HFF-Myc (cell line): ENCODE data around the gene GET4.

Source experiments
- DNase-seq: peaks from one replicate; pipeline ENCODE4 v3.0.0-alpha.2; 2011; ENCODE audit warnings: low read depth; ENCODE audit errors: extremely low read depth
- H3K4me3 ChIP-seq: replicated peaks from 2 replicates; pipeline ENCODE4 v1.5.1; 2011; ENCODE audit warnings: low read depth, mild to moderate bottlenecking, control low read depth, low read length
- TF ChIP-seq, protein P1 (sequence below): IDR thresholded peaks from 2 replicates; pipeline ENCODE4 v1.5.1; 2012; ENCODE audit warnings: mild to moderate bottlenecking, low read depth, low read length, control low read depth; ENCODE audit errors: missing control alignments

GET4 gene, protein sequence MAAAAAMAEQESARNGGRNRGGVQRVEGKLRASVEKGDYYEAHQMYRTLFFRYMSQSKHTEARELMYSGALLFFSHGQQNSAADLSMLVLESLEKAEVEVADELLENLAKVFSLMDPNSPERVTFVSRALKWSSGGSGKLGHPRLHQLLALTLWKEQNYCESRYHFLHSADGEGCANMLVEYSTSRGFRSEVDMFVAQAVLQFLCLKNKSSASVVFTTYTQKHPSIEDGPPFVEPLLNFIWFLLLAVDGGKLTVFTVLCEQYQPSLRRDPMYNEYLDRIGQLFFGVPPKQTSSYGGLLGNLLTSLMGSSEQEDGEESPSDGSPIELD

DNA sequence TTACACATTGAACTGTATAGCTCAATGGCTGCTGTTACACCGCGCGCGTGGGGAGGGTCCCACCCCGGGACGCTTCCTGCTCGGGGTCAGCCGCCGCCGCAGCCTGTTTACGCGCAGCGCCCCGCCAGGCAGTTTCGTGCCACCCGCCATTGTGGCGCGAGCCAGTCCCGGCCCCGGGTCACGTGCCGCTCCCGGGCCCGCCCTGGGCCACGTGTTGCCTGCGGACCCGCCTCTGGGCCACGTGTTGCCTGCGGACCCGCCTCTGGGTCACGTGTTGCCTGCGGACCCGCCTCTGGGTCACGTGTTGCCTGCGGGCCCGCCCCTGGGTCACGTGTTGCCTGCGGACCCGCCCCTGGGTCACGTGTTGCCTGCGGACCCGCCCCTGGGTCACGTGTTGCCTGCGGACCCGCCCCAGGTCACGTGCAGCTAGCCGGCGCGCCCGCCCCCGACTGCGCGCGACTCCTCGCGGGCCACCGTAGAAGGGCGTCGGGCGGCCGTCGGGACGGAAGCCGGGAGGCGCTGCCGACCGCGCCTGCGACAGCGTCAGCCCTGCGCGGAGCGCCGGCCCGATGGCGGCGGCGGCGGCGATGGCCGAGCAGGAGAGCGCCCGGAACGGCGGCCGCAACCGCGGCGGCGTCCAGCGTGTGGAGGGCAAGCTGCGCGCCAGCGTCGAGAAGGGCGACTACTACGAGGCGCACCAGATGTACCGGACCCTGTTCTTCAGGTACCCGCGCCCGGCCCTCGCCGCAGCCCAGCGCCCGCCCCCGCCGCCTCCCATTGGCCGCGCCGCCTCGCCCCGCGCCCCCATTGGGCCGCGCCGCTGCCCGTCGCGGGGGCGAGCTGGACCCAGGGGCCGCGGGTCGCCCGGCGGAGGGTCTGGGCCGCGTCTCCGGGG, at the start of gene GET4:
Gene GET4, plus strand, starts transcription at position 478 of the 895 bp plus-strand sequence. Its CDS starts 92 bp downstream, at position 570.
- DNase-seq: peak; percentile 60
- TF ChIP-seq, protein P1, sequence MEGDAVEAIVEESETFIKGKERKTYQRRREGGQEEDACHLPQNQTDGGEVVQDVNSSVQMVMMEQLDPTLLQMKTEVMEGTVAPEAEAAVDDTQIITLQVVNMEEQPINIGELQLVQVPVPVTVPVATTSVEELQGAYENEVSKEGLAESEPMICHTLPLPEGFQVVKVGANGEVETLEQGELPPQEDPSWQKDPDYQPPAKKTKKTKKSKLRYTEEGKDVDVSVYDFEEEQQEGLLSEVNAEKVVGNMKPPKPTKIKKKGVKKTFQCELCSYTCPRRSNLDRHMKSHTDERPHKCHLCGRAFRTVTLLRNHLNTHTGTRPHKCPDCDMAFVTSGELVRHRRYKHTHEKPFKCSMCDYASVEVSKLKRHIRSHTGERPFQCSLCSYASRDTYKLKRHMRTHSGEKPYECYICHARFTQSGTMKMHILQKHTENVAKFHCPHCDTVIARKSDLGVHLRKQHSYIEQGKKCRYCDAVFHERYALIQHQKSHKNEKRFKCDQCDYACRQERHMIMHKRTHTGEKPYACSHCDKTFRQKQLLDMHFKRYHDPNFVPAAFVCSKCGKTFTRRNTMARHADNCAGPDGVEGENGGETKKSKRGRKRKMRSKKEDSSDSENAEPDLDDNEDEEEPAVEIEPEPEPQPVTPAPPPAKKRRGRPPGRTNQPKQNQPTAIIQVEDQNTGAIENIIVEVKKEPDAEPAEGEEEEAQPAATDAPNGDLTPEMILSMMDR: no peak
- H3K4me3 ChIP-seq: peak within 1 kb of the TSS; percentile 78

DNA sequence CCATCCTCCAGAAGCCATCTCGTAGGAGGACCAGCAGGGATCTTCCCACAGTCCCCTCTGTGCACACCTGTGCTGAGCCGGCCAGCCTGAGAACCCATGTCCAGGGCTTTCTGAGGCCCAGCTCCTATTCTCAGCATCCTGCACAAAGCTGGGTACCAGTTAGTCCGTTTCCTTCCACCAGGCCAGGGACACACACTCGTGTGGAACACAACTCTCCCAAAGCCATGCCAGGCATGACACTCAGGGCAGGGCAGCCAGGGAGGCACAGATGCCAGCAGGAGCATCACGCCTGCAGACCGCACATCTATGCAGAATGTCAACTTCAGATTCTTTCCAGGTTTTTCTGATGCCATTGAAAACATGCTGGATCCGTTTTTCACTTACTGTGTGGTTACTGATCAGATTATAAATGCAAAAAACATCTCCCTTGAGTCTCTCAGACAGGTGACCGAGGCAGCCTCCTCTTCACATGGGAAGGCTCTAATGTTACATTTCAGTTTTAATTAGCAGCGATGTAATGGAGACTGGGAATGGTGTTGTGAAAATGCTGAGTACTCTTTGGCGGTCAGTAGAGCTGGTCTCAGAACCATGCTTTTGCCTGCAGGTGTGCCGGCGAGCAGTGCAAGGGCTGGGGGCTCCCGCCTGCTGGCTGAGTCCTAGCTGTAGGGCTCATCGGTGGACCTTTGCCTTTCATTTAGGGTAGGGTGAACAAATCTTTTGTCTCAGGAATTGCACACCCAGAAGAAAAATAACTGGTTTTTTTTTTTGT, 47.4 kb upstream of the GET4 start:
- no peak for DNase-seq
- TF ChIP-seq, protein P1: no peak
- H3K4me3 ChIP-seq: no peak overlapping the region

DNA sequence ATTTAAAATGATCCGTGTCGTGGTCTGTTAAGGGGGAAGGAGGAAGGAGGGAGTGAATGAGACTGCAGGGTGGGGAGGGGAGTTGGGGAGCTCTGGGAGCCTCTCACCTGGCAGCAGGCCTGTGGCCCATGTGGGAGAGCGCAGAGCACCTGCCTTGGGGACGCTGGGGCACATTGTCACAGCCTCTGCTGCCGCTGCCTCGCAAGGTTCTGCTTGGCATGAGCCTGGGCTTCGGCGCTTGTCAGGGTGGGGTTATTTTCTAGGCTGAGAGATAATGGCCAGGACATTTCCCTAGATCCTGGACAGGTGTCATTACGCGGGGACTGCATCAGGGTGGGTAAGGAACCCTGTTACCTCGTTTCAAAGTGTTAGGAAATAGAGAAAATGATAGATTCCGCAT, 46.3 kb upstream of the GET4 start:
- H3K4me3 ChIP-seq: no peak overlapping the region
- DNase-seq: no peak
- TF ChIP-seq, protein P1: no peak

DNA sequence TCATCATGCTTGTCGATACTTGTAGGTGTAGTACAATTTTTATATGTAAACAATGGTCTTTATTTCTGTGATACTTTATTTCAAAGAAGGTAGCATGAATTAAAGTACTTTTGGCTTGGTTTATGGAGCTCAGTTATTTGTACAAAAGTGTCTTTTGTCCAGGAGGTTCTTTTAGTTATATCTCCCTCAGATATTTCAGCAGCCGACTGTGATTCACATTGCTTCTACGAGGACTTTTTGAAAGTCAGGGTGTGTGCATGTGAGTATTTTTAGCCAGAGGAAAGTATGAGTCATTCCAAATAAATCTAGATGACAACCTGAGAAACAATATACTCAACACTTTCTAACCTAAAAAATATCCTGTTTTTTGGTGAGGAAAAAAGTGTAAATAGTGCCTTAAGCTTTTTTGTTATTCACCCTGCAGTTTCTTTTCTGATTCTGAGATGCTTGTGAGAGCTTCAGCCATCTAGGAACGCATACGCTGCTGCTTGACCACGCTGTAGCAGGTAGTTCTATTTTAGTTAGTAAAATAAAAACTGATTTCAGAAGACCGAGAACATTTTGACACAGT, 44.7 kb upstream of the GET4 start:
- peak; percentile 80 for DNase-seq
- TF ChIP-seq, protein P1: no peak
- peak overlapping the region; percentile 18; the same call in 1 of the 2 replicates for H3K4me3 ChIP-seq

DNA sequence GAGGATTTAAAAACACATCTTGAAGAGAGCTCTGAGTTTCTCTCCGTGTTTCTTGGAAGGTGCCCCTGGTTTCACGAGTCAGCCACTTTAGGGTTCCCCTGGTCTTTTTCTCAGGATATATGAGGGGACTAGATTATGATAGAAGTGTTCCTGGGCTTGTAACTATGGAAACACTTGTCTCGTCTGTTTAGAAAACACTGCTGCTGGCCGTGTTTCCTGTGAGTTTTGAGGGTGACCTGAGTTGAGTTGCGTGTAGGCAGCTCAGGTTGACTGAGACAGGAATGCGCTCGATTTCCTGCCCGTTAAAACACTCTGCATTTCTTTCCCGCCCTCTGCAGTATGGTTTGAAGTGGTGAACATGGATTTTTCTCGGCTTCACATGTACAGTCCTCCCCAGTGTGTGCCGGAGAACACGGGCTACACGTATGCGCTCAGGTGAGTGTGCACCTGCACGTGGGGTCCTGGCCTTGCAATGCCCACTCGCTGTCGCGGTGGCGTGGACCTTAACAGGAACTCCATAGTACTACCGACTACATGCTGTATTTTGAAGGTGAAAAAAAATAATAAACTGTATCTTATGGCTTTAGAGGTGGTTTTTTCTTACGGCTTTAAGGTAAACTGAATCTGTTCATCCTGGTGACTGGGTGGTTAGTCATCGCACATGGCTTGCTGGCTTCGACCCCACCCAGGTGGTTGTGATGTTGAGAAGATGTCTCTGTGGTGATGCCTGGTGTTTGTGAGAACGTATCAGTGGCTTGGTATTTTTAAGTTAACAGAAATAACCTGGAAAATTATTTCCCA, 44.0 kb upstream of the GET4 start, which contains the start of gene SUN1:
Gene SUN1, plus strand, starts transcription at position 310 of the 801 bp plus-strand sequence. Its CDS starts 49 bp downstream, at position 359.
- no peak for DNase-seq
- TF ChIP-seq, protein P1: no peak
- H3K4me3 ChIP-seq: peak within 1 kb of the TSS; percentile 18; the same call in 1 of the 2 replicates
